MCF 10A (cell line): Measurements from ENCODE around the gene MTNR1A. TPM values are rescaled to one million over a fixed set of nuclear protein-coding genes. Genes with fewer than 3 reads are reported as not detected.
A peak's percentile ranks its signal among the peaks of the same experiment; 100 is the strongest.

Source experiments
- Bru-seq: library from RNA; stranded (reverse); fragments of 400-500 nt; gene quantifications from one replicate; lab custom pipeline; 2021; lab: Mats Ljungman, UMichigan
- BruChase-seq, 2 experiments: library from RNA; stranded (reverse); fragments of 400-500 nt; gene quantifications; one replicate each; lab custom pipeline; 2021; lab: Mats Ljungman, UMichigan
- BruUV-seq: library from RNA; stranded (reverse); fragments of 400-500 nt; replicated peaks from 2 replicates; lab custom pipeline; 2021; lab: Mats Ljungman, UMichigan
- CTCF ChIA-PET: fragments of 300-600 bp; sonication (Branson Sonifier 250); formaldehyde crosslinking; extraction: SDS; loops from one replicate; lab custom pipeline; 2021; ENCODE audit warnings: antibody characterized with exemption, inconsistent platforms; lab: Yijun Ruan, JAX
- POLR2A ChIA-PET: fragments of 300-600, 350-650 bp; sonication (Branson Sonifier 250); formaldehyde crosslinking; extraction: SDS; loops from one replicate; lab custom pipeline; 2020; ENCODE audit warnings: antibody characterized with exemption, inconsistent platforms; lab: Yijun Ruan, JAX
- DNase-seq: peaks from one replicate; pipeline ENCODE4 v3.0.0-alpha.2; 2018; ENCODE audit not compliant: unreplicated experiment
- H3K27ac Mint-ChIP-seq: one replicate; pipeline ENCODE4 v1.8.0; 2022; ENCODE audit warnings: mild to moderate bottlenecking, low read depth, mixed read lengths; ENCODE audit not compliant: unreplicated experiment
- H3K27me3 Mint-ChIP-seq: one replicate; pipeline ENCODE4 v1.8.0; 2022; ENCODE audit warnings: mixed read lengths; ENCODE audit not compliant: insufficient read depth, unreplicated experiment
- H3K36me3 Mint-ChIP-seq: one replicate; pipeline ENCODE4 v1.8.0; 2022; ENCODE audit warnings: mild to moderate bottlenecking, moderate library complexity, mixed read lengths; ENCODE audit not compliant: insufficient read depth, unreplicated experiment
- H3K4me1 Mint-ChIP-seq: one replicate; pipeline ENCODE4 v1.8.0; 2022; ENCODE audit warnings: mixed read lengths; ENCODE audit not compliant: insufficient read depth, unreplicated experiment
- H3K4me3 Mint-ChIP-seq: one replicate; pipeline ENCODE4 v1.8.0; 2022; ENCODE audit warnings: mild to moderate bottlenecking, moderate library complexity, mixed read lengths; ENCODE audit not compliant: unreplicated experiment
- H3K9me3 Mint-ChIP-seq: one replicate; pipeline ENCODE4 v1.8.0; 2022; ENCODE audit warnings: mixed read lengths; ENCODE audit not compliant: unreplicated experiment
- intact Hi-C: fragments of 100-400 bp; cut with micrococcal nuclease; formaldehyde crosslinking; loops from 2 replicates; pipeline ENCODE4 v1.14.1; 2022
- long read RNA-seq: library from polyadenylated mRNA; stranded (forward); transcript quantifications from one replicate; pipeline ENCODE4 v2.0.0, GENCODE V29; 2022
- total RNA-seq: library from RNA; stranded (reverse); gene quantifications from 2 replicates; pipeline ENCODE4 v1.2.3, GENCODE V29; 2022
- TF ChIP-seq, protein P1 (sequence below): fragments of 200-600 bp; IDR thresholded peaks from one replicate; pipeline ENCODE4 v1.8.0; 2022; ENCODE audit warnings: antibody characterized with exemption, mild to moderate bottlenecking; ENCODE audit not compliant: unreplicated experiment

The MTNR1A gene
- total RNA-seq (0.25 TPM in 1 of 2 replicates, not detected in the other), Bru-seq, nascent RNA (percentile 15 among the genes with signal in this experiment), BruChase-seq, experiment 1, labeled RNA remaining after a 6-hour chase (percentile 22 among the genes with signal in this experiment), BruChase-seq, experiment 2, labeled RNA remaining after a 2-hour chase (percentile 25 among the genes with signal in this experiment)
- long read RNA-seq = 0 reads

DNA sequence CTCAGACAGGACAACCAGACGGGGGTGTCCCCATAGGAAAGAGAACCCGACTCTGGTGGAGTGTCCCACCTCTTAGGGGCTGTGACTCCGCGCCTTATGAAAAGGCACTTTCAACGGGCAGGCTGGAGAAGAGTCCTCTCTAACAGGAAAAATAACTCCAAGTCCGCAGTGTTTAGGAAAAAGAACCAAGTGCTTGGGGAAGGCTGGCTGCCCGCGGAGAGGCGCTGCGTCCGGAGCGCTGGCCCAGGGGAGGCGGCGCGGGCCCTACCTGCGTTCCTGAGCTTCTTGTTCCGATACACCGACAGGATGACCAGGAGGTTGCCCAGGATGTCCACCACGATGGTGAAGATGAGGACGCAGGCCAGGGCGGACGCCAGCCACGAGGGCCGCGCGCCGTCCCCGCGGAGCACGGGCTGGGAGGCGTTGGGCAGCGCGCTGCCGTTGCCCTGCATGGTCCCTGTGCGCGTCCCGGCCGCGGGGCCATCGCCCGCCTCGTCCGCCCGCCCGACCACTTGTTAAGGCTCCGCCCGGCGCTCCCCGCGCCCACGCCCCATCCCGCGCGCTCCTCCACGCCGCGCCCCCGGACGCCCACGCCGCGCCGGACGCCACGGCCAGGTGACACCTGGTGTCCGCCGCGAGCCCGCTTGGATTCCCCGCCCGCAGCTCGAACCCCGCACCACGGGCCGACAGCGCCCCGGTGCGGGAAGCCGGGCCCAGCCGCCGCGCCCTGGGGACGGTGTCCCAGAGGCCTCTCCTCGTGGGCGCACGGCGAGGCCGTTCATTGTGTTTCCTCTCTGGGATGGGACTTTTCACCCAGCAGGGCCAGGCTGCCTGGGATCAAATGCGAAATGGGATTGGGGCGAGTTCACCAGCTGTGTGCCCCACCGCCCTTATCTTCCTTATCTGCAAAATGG is at the start of gene MTNR1A:
TSS of gene MTNR1A (minus strand) at position 654 of the 914 bp plus-strand sequence. CDS start at position 452, 202 bp downstream.
- DNase-seq = no peak
- TF ChIP-seq, protein P1, sequence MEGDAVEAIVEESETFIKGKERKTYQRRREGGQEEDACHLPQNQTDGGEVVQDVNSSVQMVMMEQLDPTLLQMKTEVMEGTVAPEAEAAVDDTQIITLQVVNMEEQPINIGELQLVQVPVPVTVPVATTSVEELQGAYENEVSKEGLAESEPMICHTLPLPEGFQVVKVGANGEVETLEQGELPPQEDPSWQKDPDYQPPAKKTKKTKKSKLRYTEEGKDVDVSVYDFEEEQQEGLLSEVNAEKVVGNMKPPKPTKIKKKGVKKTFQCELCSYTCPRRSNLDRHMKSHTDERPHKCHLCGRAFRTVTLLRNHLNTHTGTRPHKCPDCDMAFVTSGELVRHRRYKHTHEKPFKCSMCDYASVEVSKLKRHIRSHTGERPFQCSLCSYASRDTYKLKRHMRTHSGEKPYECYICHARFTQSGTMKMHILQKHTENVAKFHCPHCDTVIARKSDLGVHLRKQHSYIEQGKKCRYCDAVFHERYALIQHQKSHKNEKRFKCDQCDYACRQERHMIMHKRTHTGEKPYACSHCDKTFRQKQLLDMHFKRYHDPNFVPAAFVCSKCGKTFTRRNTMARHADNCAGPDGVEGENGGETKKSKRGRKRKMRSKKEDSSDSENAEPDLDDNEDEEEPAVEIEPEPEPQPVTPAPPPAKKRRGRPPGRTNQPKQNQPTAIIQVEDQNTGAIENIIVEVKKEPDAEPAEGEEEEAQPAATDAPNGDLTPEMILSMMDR = no peak
- Mint-ChIP-seq H3K9me3 (no peaks in the 10 kb centered on the region), H3K27me3 (peaks cover 12% of the 10 kb centered on the region), H3K27ac (peak within 1 kb of the TSS; percentile 49), H3K36me3 (no peaks in the 10 kb centered on the region), H3K4me1 (peaks cover 7% of the 10 kb centered on the region), H3K4me3 (peak within 1 kb of the TSS; percentile 68)
- ChIA-PET POLR2A (no interaction called here), CTCF (interaction anchor here (0.6 to 0.9 kb wide), 4 partner anchors 10 to 193 kb away, joined by 3 read pairs; no protein-coding TSS in a partner anchor)
- intact Hi-C loops = loop anchor here (1.0 kb wide), 1 partner anchor 82 kb away; no protein-coding TSS in a partner anchor
- no TSS peak for BruUV-seq

DNA sequence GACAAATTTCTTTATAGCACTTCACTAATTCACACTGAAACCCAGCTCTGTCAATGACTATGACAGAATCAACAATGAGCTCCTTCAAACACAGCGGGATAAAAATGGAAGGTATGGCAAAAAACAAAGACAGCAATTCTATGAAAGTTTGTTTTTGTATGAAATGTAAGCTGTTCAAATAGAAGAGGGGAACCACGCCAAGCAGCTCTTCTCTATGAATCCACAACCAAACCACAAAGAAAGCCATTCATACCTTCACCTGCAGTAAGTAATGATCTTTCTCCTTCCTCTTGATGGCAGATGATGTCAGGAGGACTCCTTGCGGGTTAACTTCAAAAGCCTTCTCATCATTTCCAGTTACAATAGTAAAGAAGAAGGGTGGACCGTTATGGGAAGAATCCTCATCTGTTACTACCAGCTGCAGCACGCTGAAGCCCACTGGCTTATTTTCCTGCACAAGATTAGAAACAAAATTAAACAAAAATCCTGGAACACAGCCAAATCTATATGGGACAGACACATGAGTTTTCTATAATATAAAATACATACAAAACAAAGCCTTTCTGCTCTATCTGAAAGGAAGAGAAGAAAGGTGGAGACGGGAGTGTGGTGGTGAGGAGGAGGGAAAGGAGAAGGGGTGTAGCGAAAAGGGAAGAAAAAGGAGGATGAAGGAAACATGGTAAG is 48.9 kb upstream of the MTNR1A start:
- intact Hi-C loops = no loop called here
- DNase-seq = no peak
- no TSS peak for BruUV-seq
- Mint-ChIP-seq H3K27me3 (no peaks in the 10 kb centered on the region), H3K4me1 (peaks cover 19% of the 10 kb centered on the region), H3K4me3 (no peak overlapping the region), H3K27ac (peak overlapping the region; percentile 62), H3K9me3 (no peaks in the 10 kb centered on the region), H3K36me3 (peaks cover 93% of the 10 kb centered on the region)
- ChIA-PET CTCF (interaction anchor here (0.6 kb wide), 1 partner anchor 131 kb away, joined by 3 read pairs; no protein-coding TSS in a partner anchor), POLR2A (no interaction called here)
- TF ChIP-seq, protein P1 = no peak

DNA sequence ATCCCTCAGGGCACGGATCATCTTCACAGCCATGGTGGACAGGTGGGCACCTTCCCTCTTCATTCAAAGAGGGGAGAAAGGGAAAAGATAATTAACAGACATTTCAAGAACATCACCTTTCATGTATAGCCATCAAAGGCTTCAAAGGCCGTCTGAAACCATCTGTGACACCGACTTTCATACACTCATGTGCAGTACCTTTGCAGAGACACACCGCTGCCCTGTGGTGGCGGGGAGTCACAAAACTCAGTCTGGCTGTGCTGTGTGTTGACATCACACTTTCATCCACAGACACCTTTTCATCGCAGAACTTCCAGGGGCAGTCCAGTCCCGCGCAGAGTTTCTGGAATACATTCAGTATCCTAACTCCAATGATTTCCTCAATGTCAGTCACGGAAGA is 47.6 kb upstream of the MTNR1A start:
- H3K27ac Mint-ChIP-seq = no peak overlapping the region

More for the DNA sequence above, 47.6 kb upstream of the MTNR1A start:
- ChIA-PET POLR2A (no interaction called here), CTCF (interaction anchor here (0.5 kb wide), 1 partner anchor 72 kb away, joined by 3 read pairs; no protein-coding TSS in a partner anchor)
- TF ChIP-seq, protein P1 = no peak
- no peaks in the 10 kb centered on the region for H3K27me3 Mint-ChIP-seq
- intact Hi-C loops = no loop called here
- H3K4me3 Mint-ChIP-seq = no peak overlapping the region
- no peaks in the 10 kb centered on the region for H3K9me3 Mint-ChIP-seq
- DNase-seq = no peak
- BruUV-seq = no TSS peak
- H3K4me1 Mint-ChIP-seq = peaks cover 19% of the 10 kb centered on the region
- H3K36me3 Mint-ChIP-seq = peaks cover 93% of the 10 kb centered on the region
